GM21423 (cell line): ENCODE data around the gene OGDH.
A peak's percentile ranks its signal among the peaks of the same experiment; 100 is the strongest.
"Not testable (repeated sequence)": the region's sequence is repeated elsewhere in the genome, so short reads cannot be mapped to it uniquely, and the experiment has no call there.

ENCODE experiments used
- ATAC-seq: cut with Tn5 transposase; IDR thresholded peaks from one replicate; pipeline ENCODE4 v1.9.1; 2021; ENCODE audit warnings: mild to moderate bottlenecking, moderate library complexity; ENCODE audit not compliant: unreplicated experiment

Gene OGDH

GRCh38 chr7:44606341-44607140 is at the start of gene OGDH:
OGDH (plus strand) TSS chr7:44606627; CDS start chr7:44624344, 17,717 bp downstream.
- ATAC-seq: peak; percentile 91

- ATAC-seq: no peak
Observed at GRCh38 chr7:44557485-44557884, 48.9 kb upstream of the OGDH start.

GRCh38 chr7:44559485-44559884 is 46.9 kb upstream of the OGDH start:
- no peak for ATAC-seq

- ATAC-seq: no peak
Observed at GRCh38 chr7:44561481-44561880, 44.9 kb upstream of the OGDH start.

GRCh38 chr7:44561962-44562621 is 44.3 kb upstream of the OGDH start:
- ATAC-seq: no peak

- not testable (repeated sequence) for ATAC-seq
Observed at GRCh38 chr7:44562622-44562962, 43.8 kb upstream of the OGDH start.

- ATAC-seq: no peak
Observed at GRCh38 chr7:44563171-44563679, 43.2 kb upstream of the OGDH start.

- ATAC-seq: no peak
Observed at GRCh38 chr7:44564606-44565005, 41.8 kb upstream of the OGDH start.

GRCh38 chr7:44565097-44565794 is 41.2 kb upstream of the OGDH start:
- peak; percentile 67 for ATAC-seq

- ATAC-seq: peak; percentile 26
Observed at GRCh38 chr7:44565795-44566559, 40.5 kb upstream of the OGDH start.

- no peak for ATAC-seq
Observed at GRCh38 chr7:44566680-44567079, 39.7 kb upstream of the OGDH start.

GRCh38 chr7:44567884-44568283 is 38.5 kb upstream of the OGDH start:
- no peak for ATAC-seq

- no peak for ATAC-seq
Observed at GRCh38 chr7:44568771-44569560, 37.5 kb upstream of the OGDH start.

- no peak for ATAC-seq
Observed at GRCh38 chr7:44569959-44570358, 36.5 kb upstream of the OGDH start.

- no peak for ATAC-seq
Observed at GRCh38 chr7:44572771-44573170, 33.7 kb upstream of the OGDH start.

GRCh38 chr7:44573464-44574286 is 32.8 kb upstream of the OGDH start, which contains the start of gene DDX56:
DDX56 (minus strand) TSS chr7:44573908; CDS start chr7:44573895, 13 bp downstream.
- peak; percentile 85 for ATAC-seq

GRCh38 chr7:44574287-44574872 is 32.0 kb upstream of the OGDH start:
- ATAC-seq: no peak

GRCh38 chr7:44575054-44575453 is 31.4 kb upstream of the OGDH start:
- no peak for ATAC-seq

- no peak for ATAC-seq
Observed at GRCh38 chr7:44576228-44576627, 30.2 kb upstream of the OGDH start.
